CD4-positive, alpha-beta T cell treated with Interleukin-1 beta for 1 hour (primary cell): Measurements from ENCODE around the gene TMEM190.
"Not testable (repeated sequence)": the region's sequence is repeated elsewhere in the genome, so short reads cannot be mapped to it uniquely, and the experiment has no call there.

Source experiments
- DNase-seq, 2 donors: peaks; one replicate each; pipeline ENCODE4 v3.0.0-alpha.2; 2020 to 2022

Gene TMEM190

GRCh38 chr19:55391702-55392615, 15.3 kb downstream of the TMEM190 start:
- no peak for DNase-seq

- no peak for DNase-seq
These were observed 16.5 kb downstream of the TMEM190 start for GRCh38 chr19:55392820-55393761.

- DNase-seq: no peak
These were observed 21.7 kb downstream of the TMEM190 start for GRCh38 chr19:55398200-55398925.

GRCh38 chr19:55400281-55401087, 23.9 kb downstream of the TMEM190 start:
- no peak for DNase-seq

GRCh38 chr19:55401390-55401789, 24.8 kb downstream of the TMEM190 start:
- not testable (repeated sequence) for DNase-seq

GRCh38 chr19:55402509-55402908, 25.9 kb downstream of the TMEM190 start:
- DNase-seq: no peak

- no peak for DNase-seq
These were observed 29.0 kb downstream of the TMEM190 start for GRCh38 chr19:55405638-55406037.

GRCh38 chr19:55406091-55406825, 29.6 kb downstream of the TMEM190 start:
- peak in 1 of 2 donors; percentile 14 for DNase-seq

GRCh38 chr19:55406826-55407549, 30.4 kb downstream of the TMEM190 start:
- DNase-seq: peak; percentile 17 to 28

- not testable (repeated sequence) for DNase-seq
These were observed 30.8 kb downstream of the TMEM190 start, which contains the start of gene UBE2S for GRCh38 chr19:55407550-55407799. Gene UBE2S, minus strand, starts transcription at chr19:55407788. Its CDS starts 199 bp downstream, at chr19:55407589.

GRCh38 chr19:55407800-55408532, 31.3 kb downstream of the TMEM190 start:
- DNase-seq: peak; percentile 98 to 99

GRCh38 chr19:55408533-55408872, 31.9 kb downstream of the TMEM190 start:
- no peak for DNase-seq

- DNase-seq: not testable (repeated sequence)
These were observed 32.6 kb downstream of the TMEM190 start for GRCh38 chr19:55409179-55409578.

- DNase-seq: no peak
These were observed 33.5 kb downstream of the TMEM190 start for GRCh38 chr19:55410168-55410567.

GRCh38 chr19:55418185-55418584, 41.6 kb downstream of the TMEM190 start:
- peak; percentile 58 to 72 for DNase-seq

GRCh38 chr19:55419103-55419502, 42.5 kb downstream of the TMEM190 start:
- DNase-seq: no peak

- DNase-seq: no peak
These were observed 43.1 kb downstream of the TMEM190 start for GRCh38 chr19:55419624-55420236.

- peak; percentile 22 to 50 for DNase-seq
These were observed 44.7 kb downstream of the TMEM190 start for GRCh38 chr19:55421281-55421680.

- DNase-seq: no peak
These were observed 46.8 kb downstream of the TMEM190 start for GRCh38 chr19:55423225-55424005.
